HG03432 (cell line): Measurements from ENCODE around the gene ANP32B.
"Not testable (repeated sequence)": the region's sequence is repeated elsewhere in the genome, so short reads cannot be mapped to it uniquely, and the experiment has no call there.

Experiments
- ATAC-seq: cut with Tn5 transposase; IDR thresholded peaks from one replicate; pipeline ENCODE4 v1.9.1; 2021; ENCODE audit warnings: mild to moderate bottlenecking, moderate library complexity; ENCODE audit not compliant: unreplicated experiment

The ANP32B gene

DNA sequence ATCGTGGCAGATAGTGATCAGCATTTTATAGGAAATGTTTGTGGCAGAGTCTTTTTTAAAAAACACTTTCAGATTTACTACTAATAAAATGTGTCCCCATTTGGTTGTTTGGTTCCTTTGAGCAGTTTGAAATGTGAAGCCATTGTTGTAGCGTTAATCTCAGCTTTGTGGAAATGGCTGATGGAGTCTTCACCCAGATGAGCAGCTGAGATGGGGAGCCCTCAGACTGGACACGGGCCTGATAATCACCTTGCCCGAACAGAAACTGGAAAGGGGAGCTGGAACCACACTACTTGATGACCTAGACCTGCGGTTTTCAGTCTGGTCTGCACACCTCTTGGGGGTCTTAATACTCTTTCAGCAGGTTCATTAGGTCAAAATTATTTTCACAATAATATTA, 20.6 kb upstream of the ANP32B start:
- no peak for ATAC-seq

GRCh38 chr9:97963232-97963631, 19.9 kb upstream of the ANP32B start:
- ATAC-seq, result no peak

- ATAC-seq, result no peak
These were observed 18.2 kb upstream of the ANP32B start for GRCh38 chr9:97964901-97965300.

GRCh38 chr9:97966493-97966892, 16.6 kb upstream of the ANP32B start:
- ATAC-seq, result no peak

GRCh38 chr9:97969014-97969413, 14.1 kb upstream of the ANP32B start:
- ATAC-seq, result no peak

- ATAC-seq, result no peak
These were observed 13.0 kb upstream of the ANP32B start for GRCh38 chr9:97970165-97970564.

DNA sequence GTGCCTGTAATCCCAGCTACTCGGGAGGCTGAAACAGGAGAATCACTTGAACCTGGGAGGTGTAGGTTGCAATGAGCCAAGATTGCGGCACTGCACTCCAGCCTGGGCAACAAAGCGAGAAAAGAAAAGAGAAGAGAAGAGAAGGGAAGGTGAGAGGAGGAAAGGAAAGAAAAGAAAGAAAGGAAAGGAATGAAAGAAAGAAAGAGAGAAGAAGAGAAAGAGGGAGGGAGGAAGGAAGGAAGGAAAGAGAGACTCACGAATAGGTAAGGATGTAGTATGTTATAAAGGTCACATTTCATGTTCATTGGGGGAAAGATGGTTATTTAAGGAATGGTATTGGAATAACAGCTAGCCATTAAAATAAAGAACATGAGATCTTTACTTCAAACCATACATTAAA, 10.4 kb upstream of the ANP32B start:
- no peak for ATAC-seq

- ATAC-seq, result no peak
These were observed 7.8 kb upstream of the ANP32B start for GRCh38 chr9:97975376-97975775.

GRCh38 chr9:97976633-97977032, 6.5 kb upstream of the ANP32B start:
- ATAC-seq, result not testable (repeated sequence)

GRCh38 chr9:97978371-97979130, 4.6 kb upstream of the ANP32B start:
- ATAC-seq, result no peak

- ATAC-seq, result no peak
These were observed 3.2 kb upstream of the ANP32B start for GRCh38 chr9:97979788-97980478.

DNA sequence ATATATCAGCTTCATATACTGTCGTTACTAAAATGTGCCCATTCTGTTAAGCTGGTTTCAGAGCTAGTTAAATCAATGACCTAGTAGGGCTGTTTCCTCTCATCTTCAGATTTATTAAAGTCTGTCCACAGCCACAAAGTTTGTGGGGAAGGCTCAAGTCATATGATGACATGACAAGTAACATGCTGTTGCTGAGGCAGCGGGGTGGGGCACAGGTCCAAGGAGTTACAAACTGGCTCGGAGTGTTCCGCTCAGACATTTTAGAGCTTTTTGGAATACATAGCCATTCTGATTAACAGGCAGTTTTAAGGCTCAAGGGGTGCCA, 2.7 kb upstream of the ANP32B start:
- no peak for ATAC-seq

DNA sequence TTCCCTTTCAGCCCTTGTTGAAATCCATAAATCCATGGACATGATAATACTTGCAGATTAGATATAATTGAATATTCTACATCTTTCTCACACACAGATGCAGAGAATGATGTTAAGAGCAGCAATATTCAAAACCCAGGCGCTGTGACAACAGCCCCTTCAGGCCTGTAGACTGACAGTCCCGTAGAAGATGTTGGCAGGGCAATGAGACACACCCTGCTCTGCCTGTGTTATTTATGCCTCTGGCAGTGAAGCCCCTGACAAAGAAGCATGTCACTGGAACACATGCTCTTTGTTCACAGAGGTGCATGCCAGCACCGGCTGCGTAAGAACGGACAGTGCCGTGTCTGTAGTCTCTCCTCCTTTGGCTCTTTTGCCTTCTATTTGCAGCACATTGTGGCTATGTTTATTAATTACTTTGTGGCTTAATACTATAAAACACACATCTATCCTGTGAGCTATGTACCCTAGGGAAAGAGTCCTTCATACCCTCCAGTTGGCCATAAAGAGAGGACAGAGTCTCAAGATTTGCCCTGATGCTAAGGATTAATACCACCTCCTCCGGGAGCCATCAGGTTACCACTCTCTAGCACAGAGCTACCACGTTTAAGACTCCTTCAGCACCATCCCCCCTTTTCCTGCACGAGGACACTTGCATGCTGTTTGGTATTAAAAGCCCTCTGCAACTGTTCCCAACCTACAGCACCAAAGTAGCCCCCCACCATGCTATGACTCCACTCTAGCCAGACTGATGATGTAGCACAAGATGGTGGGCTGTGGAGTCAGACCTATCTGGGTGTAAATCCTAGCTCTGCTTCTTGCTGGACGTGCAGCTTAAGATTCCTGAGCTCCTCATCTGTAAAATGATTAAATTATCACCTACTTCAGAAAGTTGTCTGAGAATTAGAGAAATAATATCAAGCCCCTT, 2.0 kb upstream of the ANP32B start:
- ATAC-seq, result no peak

DNA sequence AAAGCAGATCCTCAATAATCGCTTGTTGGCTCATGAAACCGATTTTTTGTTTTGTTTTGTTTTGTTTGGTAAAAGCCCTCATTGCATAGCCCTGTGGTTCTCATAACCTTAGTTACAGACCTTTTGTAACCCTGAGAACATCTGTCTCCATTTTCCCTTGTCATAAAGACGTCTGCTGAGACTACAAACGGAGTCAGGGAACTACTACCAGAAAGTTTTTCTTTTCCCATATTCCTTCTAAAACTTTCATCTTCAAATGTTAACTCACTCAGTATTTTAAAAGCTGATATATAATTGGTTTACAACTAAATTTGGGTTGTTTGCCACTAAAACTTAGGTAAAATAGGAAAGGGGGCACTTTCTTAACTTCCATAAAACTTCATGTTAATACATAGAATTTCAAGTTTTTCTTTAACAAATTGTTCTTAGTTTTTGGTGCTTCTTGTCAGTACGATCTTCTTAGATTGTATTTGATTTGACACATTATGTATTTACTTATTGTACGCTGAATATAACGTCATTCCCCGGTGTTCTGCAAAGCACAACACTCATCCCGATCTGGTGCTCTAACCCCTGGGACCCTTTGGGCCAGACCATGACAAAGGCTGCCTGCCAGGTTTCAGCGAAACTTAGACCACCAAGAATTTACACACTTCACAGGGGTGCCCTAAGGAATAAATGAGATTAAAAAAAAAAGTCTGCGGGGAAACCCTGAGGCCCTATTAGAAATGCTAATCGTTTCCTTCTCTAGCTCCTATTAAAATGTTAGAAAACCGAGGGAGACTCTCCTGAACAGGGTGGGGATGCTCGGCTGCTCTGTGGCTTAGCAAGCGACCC, 1.1 kb upstream of the ANP32B start:
- ATAC-seq, result no peak

- ATAC-seq, result peak; percentile 7
These were observed 547 bp downstream of the ANP32B start for GRCh38 chr9:97983589-97984187.

- peak; percentile 30 for ATAC-seq
These were observed 1.3 kb downstream of the ANP32B start for GRCh38 chr9:97984188-97985057.

DNA sequence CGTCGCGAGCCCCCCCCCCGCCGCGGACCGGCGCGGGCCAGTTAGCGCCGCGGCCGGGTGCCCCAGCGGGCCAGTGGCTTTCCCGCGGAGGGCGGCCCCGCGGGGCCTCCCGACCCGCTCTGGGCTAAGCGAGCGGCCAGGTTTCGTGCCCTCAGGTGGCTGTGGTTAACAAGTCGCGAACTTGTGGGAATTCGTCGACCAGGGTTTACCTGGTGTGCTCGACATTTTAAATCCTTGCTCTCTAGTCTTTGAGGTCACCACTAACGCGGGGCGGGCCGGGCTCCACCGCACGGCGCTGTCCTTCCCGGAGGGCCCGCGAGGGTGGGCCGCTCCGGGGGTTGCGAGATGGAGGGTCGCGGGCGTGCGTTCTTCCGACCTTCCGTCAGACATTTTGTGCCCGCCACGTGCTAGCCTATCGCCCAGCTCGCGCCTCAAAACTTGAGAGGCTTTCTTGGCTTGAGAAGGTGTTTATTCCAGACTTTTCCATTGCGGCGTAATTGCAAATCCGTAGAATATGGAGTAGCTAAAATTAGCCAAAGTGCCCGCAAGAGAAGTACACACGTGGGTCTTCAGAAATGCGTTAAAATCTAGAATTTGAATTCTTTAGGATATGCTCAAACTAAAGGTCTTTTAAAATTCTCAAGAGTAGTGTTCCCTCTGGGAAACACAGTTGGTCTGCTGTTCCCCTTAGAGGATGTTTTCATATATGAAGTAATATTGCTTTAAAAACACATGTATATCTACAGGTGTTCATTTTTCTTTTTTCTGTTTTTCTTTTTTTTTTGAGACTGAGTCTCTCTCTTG, 2.1 kb downstream of the ANP32B start:
- ATAC-seq, result no peak

GRCh38 chr9:97987487-97987886, 4.3 kb downstream of the ANP32B start:
- no peak for ATAC-seq

DNA sequence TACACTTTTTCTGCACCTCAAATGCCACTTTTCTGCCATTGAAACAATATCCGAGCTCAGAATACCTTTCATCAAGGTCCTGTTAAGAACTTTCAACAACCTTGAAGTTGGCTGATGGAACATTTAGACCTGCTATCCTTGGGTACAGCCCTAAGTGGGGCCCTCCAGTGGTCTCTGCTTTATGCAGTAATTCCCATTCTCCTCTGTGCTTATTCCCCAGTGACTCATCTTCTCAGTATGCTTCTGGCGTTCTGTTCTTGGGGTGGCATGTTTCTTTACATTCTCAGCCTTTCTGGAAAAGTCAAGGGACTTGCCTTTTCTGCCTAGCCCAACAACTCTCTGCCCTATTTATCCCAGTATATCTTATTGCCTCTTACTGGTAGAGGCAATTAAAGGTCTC, 7.1 kb downstream of the ANP32B start:
- ATAC-seq, result no peak
